Fibroblast of pulmonary artery (primary cell): ENCODE results near the gene NDUFS3.

Source experiments
- DNase-seq: peaks from one replicate; pipeline ENCODE4 v3.0.0-alpha.2; 2010; ENCODE audit warnings: low read depth
- H3K4me3 ChIP-seq: replicated peaks from 2 replicates; pipeline ENCODE4 v1.5.1; 2011; ENCODE audit warnings: low read depth, mild to moderate bottlenecking, control low read depth, low read length, moderate library complexity
- TF ChIP-seq, protein P1 (sequence below): IDR thresholded peaks from 2 replicates; pipeline ENCODE4 v1.5.1; 2011; ENCODE audit warnings: mild to moderate bottlenecking, control low read depth, low read length, inconsistent platforms; ENCODE audit errors: missing control alignments

The NDUFS3 gene

DNA sequence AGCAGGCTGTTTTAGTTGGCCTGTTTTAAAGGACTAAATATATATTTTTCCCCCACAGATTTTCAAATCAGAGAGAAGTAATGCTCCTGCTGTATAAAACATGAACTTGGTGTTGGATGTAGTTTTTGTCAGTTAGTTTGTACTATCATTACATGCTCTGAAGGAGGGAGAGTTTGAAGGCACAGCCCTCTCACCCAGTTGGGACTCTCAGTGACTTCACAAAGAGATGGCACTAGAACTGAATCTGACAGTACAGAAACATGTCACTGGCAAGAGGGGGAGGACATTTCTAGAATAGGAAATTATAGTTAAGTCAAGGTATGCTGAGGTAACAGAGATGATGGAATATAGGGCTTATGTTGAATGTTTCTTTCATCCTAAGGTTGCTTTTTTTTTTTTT lies 36.4 kb downstream of the NDUFS3 start:
- TF ChIP-seq, protein P1, sequence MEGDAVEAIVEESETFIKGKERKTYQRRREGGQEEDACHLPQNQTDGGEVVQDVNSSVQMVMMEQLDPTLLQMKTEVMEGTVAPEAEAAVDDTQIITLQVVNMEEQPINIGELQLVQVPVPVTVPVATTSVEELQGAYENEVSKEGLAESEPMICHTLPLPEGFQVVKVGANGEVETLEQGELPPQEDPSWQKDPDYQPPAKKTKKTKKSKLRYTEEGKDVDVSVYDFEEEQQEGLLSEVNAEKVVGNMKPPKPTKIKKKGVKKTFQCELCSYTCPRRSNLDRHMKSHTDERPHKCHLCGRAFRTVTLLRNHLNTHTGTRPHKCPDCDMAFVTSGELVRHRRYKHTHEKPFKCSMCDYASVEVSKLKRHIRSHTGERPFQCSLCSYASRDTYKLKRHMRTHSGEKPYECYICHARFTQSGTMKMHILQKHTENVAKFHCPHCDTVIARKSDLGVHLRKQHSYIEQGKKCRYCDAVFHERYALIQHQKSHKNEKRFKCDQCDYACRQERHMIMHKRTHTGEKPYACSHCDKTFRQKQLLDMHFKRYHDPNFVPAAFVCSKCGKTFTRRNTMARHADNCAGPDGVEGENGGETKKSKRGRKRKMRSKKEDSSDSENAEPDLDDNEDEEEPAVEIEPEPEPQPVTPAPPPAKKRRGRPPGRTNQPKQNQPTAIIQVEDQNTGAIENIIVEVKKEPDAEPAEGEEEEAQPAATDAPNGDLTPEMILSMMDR, result no peak
- H3K4me3 ChIP-seq, result no peak overlapping the region
- no peak for DNase-seq

DNA sequence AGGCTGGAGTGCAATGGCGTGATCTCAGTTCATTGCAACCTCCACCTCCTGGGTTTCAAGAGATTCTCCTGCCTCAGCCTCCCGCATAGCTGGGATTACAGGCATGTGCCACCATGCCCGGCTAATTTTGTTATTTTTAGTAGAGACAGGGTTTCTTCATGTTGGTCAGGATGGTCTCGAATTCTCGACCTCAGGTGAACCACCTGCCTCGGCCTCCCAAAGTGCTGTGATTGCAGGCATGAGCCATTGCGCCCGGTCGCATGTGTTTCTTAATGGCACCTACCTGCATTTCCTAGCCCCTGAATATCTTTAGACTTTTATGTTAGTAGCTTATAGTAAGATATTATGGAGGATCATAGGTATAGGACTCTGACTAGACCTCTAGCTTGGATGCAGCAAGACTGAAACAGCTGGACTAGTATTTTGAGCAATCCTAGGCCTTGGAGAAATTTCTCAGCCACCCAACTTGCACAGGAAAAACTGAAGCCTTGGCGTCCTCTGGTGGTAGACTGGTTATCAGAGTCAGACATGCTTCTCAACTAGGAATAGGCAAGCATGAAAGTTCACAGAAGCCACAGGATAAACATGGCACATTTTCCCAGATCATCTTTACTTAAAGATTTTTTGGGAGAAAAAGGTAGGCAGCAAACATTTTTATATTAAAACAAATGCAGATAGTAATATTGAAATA lies 38.0 kb downstream of the NDUFS3 start:
- H3K4me3 ChIP-seq, result no peak overlapping the region
- TF ChIP-seq, protein P1, result peak; percentile 98
- DNase-seq, result peak; percentile 87

DNA sequence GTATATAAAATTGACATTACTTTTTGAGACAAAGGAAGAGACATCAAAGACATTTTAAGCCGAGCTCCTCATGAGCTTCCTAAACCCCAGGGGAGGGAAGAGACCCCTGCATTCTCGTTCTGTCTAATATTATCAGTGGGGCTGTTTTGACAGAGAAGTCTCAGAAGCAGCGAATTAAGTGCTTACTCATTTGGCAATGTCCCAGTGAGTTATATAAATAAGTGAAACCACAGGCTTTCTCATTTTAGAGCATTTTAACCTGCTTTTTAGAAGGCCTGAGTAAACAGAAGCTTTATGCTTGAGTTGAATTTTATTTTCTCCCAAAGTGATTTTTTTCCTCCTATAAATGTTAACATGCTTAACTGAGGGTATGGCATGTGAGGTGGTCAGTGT lies 38.5 kb downstream of the NDUFS3 start:
- peak; percentile 34 for DNase-seq
- H3K4me3 ChIP-seq, result no peak overlapping the region
- TF ChIP-seq, protein P1, result no peak

DNA sequence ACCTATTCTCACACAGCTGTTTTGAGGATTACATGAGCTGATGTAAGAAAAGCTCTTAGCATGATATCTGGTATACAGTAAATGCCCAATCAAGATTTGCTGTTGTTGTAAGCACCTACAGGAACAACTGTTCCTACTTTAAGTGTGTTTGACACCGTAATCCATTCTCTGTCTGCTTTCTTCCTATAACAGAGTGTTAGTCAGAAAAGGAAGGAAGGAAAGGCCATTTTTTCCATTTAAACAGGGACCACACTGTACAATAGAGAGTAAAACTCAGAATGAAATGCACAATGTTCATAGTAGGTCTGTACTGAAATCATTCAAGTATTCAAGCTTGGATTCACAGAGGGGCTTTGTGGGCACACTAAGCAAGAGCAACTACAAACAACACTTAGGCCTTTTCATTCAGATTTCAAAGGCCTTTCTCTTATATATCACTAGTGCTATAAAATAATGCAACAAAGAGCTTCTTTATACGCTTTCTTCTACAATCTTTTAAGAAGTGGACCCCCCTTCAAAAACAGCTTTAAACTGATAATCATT lies 42.0 kb downstream of the NDUFS3 start:
- H3K4me3 ChIP-seq, result no peak overlapping the region
- DNase-seq, result no peak
- TF ChIP-seq, protein P1, result no peak

DNA sequence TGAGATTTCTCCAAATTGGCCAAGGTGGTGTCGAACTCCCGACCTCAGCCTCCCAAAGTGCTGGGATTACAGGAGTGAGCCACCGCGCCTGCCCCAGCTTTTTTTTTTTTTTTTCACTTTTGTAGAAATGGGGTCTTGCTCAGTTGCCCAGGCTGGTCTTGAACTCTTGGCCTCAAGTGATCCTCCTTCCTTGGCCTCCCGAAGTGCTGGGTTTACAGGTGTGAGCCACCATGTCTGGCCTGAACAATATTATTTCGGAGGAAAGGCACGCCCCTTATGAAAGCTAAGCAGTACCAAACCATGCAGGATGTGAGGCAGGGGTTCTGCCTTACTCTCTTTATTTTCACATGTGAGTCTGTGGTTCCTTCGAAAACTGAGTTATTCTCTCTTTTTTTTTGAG lies 47.4 kb downstream of the NDUFS3 start:
- TF ChIP-seq, protein P1, result no peak
- no peak overlapping the region for H3K4me3 ChIP-seq
- no peak for DNase-seq

DNA sequence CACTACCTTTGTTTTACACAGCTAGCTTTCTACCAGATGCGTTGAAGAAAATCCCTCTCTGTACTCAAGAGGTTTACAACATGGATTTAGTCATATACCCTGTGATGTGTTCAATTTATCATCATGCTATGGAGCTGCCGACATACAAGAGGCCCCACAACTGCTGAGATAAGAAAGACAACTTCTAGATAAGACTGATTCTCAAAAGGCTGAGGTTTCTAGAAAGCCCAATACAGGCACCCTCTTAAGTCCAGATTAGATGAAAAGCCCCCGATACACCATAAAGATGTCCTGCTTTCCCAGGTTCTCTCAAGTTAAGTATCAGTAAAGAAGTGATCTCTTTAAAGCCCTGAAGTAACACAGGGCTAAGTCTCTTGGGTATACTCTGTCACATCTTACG lies 49.2 kb downstream of the NDUFS3 start:
- no peak overlapping the region for H3K4me3 ChIP-seq
- no peak for DNase-seq
- TF ChIP-seq, protein P1, result no peak

DNA sequence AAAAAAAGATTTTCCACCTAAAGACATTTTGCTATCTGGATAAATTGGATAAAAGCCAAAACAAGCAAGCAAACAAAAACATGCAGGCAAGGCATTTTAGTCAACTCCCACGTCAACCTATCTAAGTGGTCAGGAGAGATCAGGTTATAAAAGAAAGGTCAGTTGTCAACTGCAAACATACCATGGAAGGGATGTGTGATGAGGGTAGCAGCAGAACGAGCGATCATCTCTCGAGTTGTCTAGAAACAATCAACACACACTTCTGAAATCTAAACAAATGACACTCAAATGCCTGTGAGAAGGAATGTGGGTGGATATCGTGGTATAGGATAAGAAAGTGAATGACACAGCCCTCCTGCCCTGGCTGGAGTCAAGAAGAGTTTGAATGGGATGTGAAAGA lies 52.6 kb downstream of the NDUFS3 start:
- H3K4me3 ChIP-seq, result no peak overlapping the region
- TF ChIP-seq, protein P1, result no peak
- DNase-seq, result peak; percentile 22
